ENCODE measurements around the gene PPA2.

Gene PPA2

GRCh38 chr4:105386012-105386411 is 87.8 kb downstream of the PPA2 start:
- DNase-seq, result no peak

- no peak for DNase-seq
Measured at GRCh38 chr4:105374071-105374470, 99.8 kb downstream of the PPA2 start.

- DNase-seq, result no peak
Measured at GRCh38 chr4:105373324-105373723, 100.5 kb downstream of the PPA2 start.

- no peak for DNase-seq
Measured at GRCh38 chr4:105369988-105370387, 103.9 kb downstream of the PPA2 start.

GRCh38 chr4:105361053-105361452 is 112.8 kb downstream of the PPA2 start:
- DNase-seq, result no peak

- DNase-seq, result no peak
Measured at GRCh38 chr4:105357258-105357980, 116.4 kb downstream of the PPA2 start.

- no peak for DNase-seq
Measured at GRCh38 chr4:105356194-105356593, 117.7 kb downstream of the PPA2 start.

- no peak for DNase-seq
Measured at GRCh38 chr4:105352826-105353225, 121.0 kb downstream of the PPA2 start.

- no peak for DNase-seq
Measured at GRCh38 chr4:105351861-105352260, 122.0 kb downstream of the PPA2 start.

GRCh38 chr4:105350859-105351490 is 122.9 kb downstream of the PPA2 start:
- DNase-seq, result no peak

GRCh38 chr4:105348719-105349118 is 125.1 kb downstream of the PPA2 start:
- DNase-seq, result no peak

GRCh38 chr4:105346869-105347268 is 127.0 kb downstream of the PPA2 start:
- DNase-seq, result no peak

- DNase-seq, result no peak
Measured at GRCh38 chr4:105345838-105346237, 128.0 kb downstream of the PPA2 start.

GRCh38 chr4:105345358-105345757 is 128.5 kb downstream of the PPA2 start:
- DNase-seq, result no peak

GRCh38 chr4:105344141-105344540 is 129.7 kb downstream of the PPA2 start:
- DNase-seq, result no peak

GRCh38 chr4:105343146-105343931 is 130.5 kb downstream of the PPA2 start:
- peak; percentile 3 for DNase-seq

- DNase-seq, result no peak
Measured at GRCh38 chr4:105329081-105329480, 144.8 kb downstream of the PPA2 start.

GRCh38 chr4:105327956-105328355 is 145.9 kb downstream of the PPA2 start:
- DNase-seq, result no peak

- no peak for DNase-seq
Measured at GRCh38 chr4:105327222-105327621, 146.6 kb downstream of the PPA2 start.
